HEK293 (cell line): Measurements from ENCODE around the gene GBX1.

Experiments used
- CTCF ChIA-PET: fragments of 350-600 bp; formaldehyde crosslinking; extraction: SDS; loops from one replicate; lab custom pipeline; 2021; ENCODE audit warnings: antibody characterized with exemption; lab: Yijun Ruan, JAX
- POLR2A ChIA-PET: fragments of 300-600 bp; formaldehyde crosslinking; extraction: SDS; loops from one replicate; lab custom pipeline; 2020; ENCODE audit warnings: antibody characterized with exemption, inconsistent platforms; lab: Yijun Ruan, JAX
- H3K27ac ChIP-seq: fragments of 200-500 bp; sonication (Bioruptor generic); 2 replicates; pipeline ENCODE4 v1.5.1; 2014; ENCODE audit warnings: low read depth, low read length, control low read depth, inconsistent platforms; ENCODE audit errors: extremely low read depth
- H3K36me3 ChIP-seq, 2 experiments: fragments of 200-500 bp in 1 of 2; sonication (Bioruptor generic) in 1 of 2; 1 replicate in 1 of 2; 2 replicates in 1 of 2; pipeline ENCODE4 v1.5.1; 2014 to 2017; ENCODE audit warnings: inconsistent platforms in 2 of 2, low read length in 2 of 2; ENCODE audit not compliant: control insufficient read depth in 2 of 2, insufficient read depth in 1 of 2
- H3K4me1 ChIP-seq: fragments of 200-500 bp; sonication (Bioruptor generic); 2 replicates; pipeline ENCODE4 v1.5.1; 2014; ENCODE audit warnings: mild to moderate bottlenecking, low read length, inconsistent platforms; ENCODE audit not compliant: control insufficient read depth, insufficient read depth
- H3K4me3 ChIP-seq: 2 replicates; pipeline ENCODE4 v1.5.1; 2011; ENCODE audit warnings: low read depth, mild to moderate bottlenecking, control low read depth, low read length, moderate library complexity
- H3K9me3 ChIP-seq: fragments of 200-500 bp; sonication (Bioruptor generic); 2 replicates; pipeline ENCODE4 v1.5.1; 2014; ENCODE audit warnings: low read depth, low read length, inconsistent platforms; ENCODE audit not compliant: control insufficient read depth, insufficient read depth
- EGR2 ChIP-seq: fragments of 450-650 bp; formaldehyde crosslinking; IDR thresholded peaks from 2 replicates; pipeline ENCODE4 v1.5.1; 2016; ENCODE audit warnings: low read depth, missing biosample characterization, missing genetic modification characterization
- FEZF1 ChIP-seq: fragments of 450-650 bp; formaldehyde crosslinking; IDR thresholded peaks from 2 replicates; pipeline ENCODE4 v1.5.1; 2016; ENCODE audit warnings: missing biosample characterization, missing genetic modification characterization
- GLIS2 ChIP-seq: fragments of 450-650 bp; formaldehyde crosslinking; IDR thresholded peaks from 2 replicates; pipeline ENCODE4 v1.5.1; 2016; ENCODE audit warnings: missing biosample characterization, missing genetic modification characterization
- HOXA7 ChIP-seq: sonication (generic); formaldehyde crosslinking; IDR thresholded peaks from 2 replicates; pipeline ENCODE4 v1.8.1; 2022; ENCODE audit warnings: missing genetic modification reagents, borderline replicate concordance
- MEIS1 ChIP-seq: sonication (generic); formaldehyde crosslinking; IDR thresholded peaks from 2 replicates; pipeline ENCODE4 v1.8.1; 2022; ENCODE audit warnings: missing genetic modification reagents, mild to moderate bottlenecking, borderline replicate concordance
- OVOL3 ChIP-seq: fragments of 450-650 bp; formaldehyde crosslinking; IDR thresholded peaks from 2 replicates; pipeline ENCODE4 v1.5.1; 2016; ENCODE audit warnings: missing biosample characterization, missing genetic modification characterization
- SCRT2 ChIP-seq: fragments of 450-650 bp; formaldehyde crosslinking; IDR thresholded peaks from 2 replicates; pipeline ENCODE4 v1.5.1; 2016; ENCODE audit warnings: missing biosample characterization, missing genetic modification characterization
- WT1 ChIP-seq: fragments of 450-650 bp; formaldehyde crosslinking; IDR thresholded peaks from 2 replicates; pipeline ENCODE4 v1.5.1; 2016; ENCODE audit warnings: missing biosample characterization, missing genetic modification characterization
- ZBTB21 ChIP-seq: fragments of 450-650 bp; formaldehyde crosslinking; IDR thresholded peaks from 2 replicates; pipeline ENCODE4 v1.5.1; 2017; ENCODE audit warnings: missing biosample characterization, missing genetic modification characterization
- ZFHX2 ChIP-seq: fragments of 450-650 bp; formaldehyde crosslinking; conservative IDR thresholded peaks from 2 replicates; pipeline ENCODE4 v1.5.1; 2016; ENCODE audit warnings: missing biosample characterization, missing genetic modification characterization
- ZNF169 ChIP-seq: fragments of 450-650 bp; formaldehyde crosslinking; IDR thresholded peaks from 2 replicates; pipeline ENCODE4 v1.5.1; 2016; ENCODE audit warnings: missing biosample characterization, missing genetic modification characterization
- ZNF366 ChIP-seq: fragments of 450-650 bp; formaldehyde crosslinking; conservative IDR thresholded peaks from 2 replicates; pipeline ENCODE4 v1.5.1; 2016; ENCODE audit warnings: missing biosample characterization, missing genetic modification characterization
- ZNF423 ChIP-seq: fragments of 450-650 bp; formaldehyde crosslinking; IDR thresholded peaks from 2 replicates; pipeline ENCODE4 v1.5.1; 2016; ENCODE audit warnings: missing biosample characterization, missing genetic modification characterization
- ZNF433 ChIP-seq: fragments of 450-650 bp; formaldehyde crosslinking; IDR thresholded peaks from 2 replicates; pipeline ENCODE4 v1.5.1; 2016; ENCODE audit warnings: missing biosample characterization, missing genetic modification characterization, low read depth
- ZNF48 ChIP-seq: fragments of 450-650 bp; formaldehyde crosslinking; IDR thresholded peaks from 2 replicates; pipeline ENCODE4 v1.5.1; 2016; ENCODE audit warnings: missing biosample characterization, missing genetic modification characterization
- ZNF501 ChIP-seq: fragments of 450-650 bp; formaldehyde crosslinking; IDR thresholded peaks from 2 replicates; pipeline ENCODE4 v1.5.1; 2016; ENCODE audit warnings: missing biosample characterization, missing genetic modification characterization
- ZNF510 ChIP-seq: fragments of 450-650 bp; formaldehyde crosslinking; IDR thresholded peaks from 2 replicates; pipeline ENCODE4 v1.5.1; 2018; ENCODE audit warnings: mild to moderate bottlenecking, missing genetic modification characterization, missing biosample characterization; ENCODE audit not compliant: insufficient replicate concordance
- ZNF521 ChIP-seq: fragments of 450-650 bp; formaldehyde crosslinking; IDR thresholded peaks from 2 replicates; pipeline ENCODE4 v1.5.1; 2017; ENCODE audit warnings: missing biosample characterization, mild to moderate bottlenecking, missing genetic modification characterization
- ZNF623 ChIP-seq: fragments of 450-650 bp; formaldehyde crosslinking; IDR thresholded peaks from 2 replicates; pipeline ENCODE4 v1.5.1; 2016; ENCODE audit warnings: missing biosample characterization, missing genetic modification characterization
- ZNF707 ChIP-seq: fragments of 450-650 bp; formaldehyde crosslinking; IDR thresholded peaks from 2 replicates; pipeline ENCODE4 v1.5.1; 2016; ENCODE audit warnings: missing biosample characterization, missing genetic modification characterization
- ZNF830 ChIP-seq: fragments of 450-650 bp; IDR thresholded peaks from 2 replicates; pipeline ENCODE4 v1.5.0; 2018; ENCODE audit warnings: missing biosample characterization, missing genetic modification characterization, low read depth, mild to moderate bottlenecking, moderate library complexity
- TF ChIP-seq, protein P1 (sequence below): IDR thresholded peaks from 2 replicates; pipeline ENCODE4 v1.6.1; 2011; ENCODE audit warnings: mild to moderate bottlenecking, low read depth, low read length, borderline replicate concordance
- TF ChIP-seq, protein P2 (sequence below): fragments of 450-650 bp; formaldehyde crosslinking; IDR thresholded peaks from 2 replicates; pipeline ENCODE4 v1.5.1; 2016; ENCODE audit warnings: missing biosample characterization, missing genetic modification characterization
- TF ChIP-seq, protein P3 (sequence below): fragments of 450-650 bp; IDR thresholded peaks from 2 replicates; pipeline ENCODE4 v1.5.1; 2018; ENCODE audit warnings: missing biosample characterization, missing genetic modification characterization

Gene GBX1

DNA sequence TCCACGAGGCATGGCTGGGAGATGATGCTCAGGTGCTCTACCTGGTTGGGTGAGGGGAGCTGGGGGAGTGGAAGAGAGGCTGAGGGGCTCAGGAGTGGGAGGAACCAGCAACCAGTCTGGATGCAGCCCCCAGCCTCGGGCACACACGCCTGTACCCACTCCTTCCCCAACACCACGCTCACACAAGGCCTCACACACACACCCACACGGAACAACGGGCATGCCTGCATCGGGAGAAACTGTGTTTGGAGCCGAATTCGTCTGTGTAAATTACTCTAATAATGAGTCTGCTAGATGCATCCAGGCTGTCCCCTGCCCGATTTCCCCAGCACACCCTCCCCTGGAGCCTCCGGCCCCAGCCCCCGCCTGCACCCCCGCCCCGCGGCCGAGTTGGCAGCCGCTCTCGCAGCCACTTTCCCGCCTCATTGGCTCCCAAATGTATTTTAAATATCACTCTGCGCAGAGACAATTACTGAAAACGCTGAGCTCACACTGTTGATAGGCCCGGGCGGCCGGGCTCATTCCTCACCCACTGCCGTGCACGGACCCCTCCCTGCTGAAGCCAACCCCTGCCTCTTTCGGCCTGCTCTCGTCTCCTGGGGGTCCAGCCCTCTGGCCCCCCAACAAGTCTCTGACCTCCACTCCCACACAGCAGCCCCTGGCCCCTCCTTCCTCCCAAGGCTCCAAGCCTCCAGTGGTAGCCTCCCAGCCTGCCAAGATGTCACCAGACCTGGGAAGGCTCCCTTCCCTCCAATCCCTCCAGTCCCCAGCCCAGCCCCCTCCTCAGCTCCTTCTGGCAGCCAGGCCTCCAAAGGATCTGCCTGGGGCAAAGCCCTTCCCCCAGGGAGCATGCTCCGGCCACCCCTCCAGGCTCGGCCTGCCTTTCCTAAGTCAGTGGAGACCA, 31.7 kb upstream of the GBX1 start:
- no peaks in the 10 kb centered on the region for H3K4me1 ChIP-seq
- no peak for TF ChIP-seq MEIS1 (CRISPR knock-in tag)
- no peak for TF ChIP-seq ZNF169 (tag by site-specific recombination)
- no peak for TF ChIP-seq OVOL3 (tag by site-specific recombination)
- no peak for TF ChIP-seq ZNF510
- TF ChIP-seq ZBTB21 (tag by site-specific recombination): no peak
- TF ChIP-seq ZNF830 (tag by site-specific recombination): no peak
- no peak for TF ChIP-seq ZNF501 (tag by site-specific recombination)
- TF ChIP-seq, protein P1, sequence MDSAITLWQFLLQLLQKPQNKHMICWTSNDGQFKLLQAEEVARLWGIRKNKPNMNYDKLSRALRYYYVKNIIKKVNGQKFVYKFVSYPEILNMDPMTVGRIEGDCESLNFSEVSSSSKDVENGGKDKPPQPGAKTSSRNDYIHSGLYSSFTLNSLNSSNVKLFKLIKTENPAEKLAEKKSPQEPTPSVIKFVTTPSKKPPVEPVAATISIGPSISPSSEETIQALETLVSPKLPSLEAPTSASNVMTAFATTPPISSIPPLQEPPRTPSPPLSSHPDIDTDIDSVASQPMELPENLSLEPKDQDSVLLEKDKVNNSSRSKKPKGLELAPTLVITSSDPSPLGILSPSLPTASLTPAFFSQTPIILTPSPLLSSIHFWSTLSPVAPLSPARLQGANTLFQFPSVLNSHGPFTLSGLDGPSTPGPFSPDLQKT: no peak
- TF ChIP-seq ZFHX2 (tag by site-specific recombination): peak; percentile 17; the same call in 1 of the 2 replicates
- peak; percentile 31; the same call in 1 of the 2 replicates for TF ChIP-seq GLIS2 (tag by site-specific recombination)
- TF ChIP-seq ZNF521 (tag by site-specific recombination): no peak
- TF ChIP-seq ZNF48 (tag by site-specific recombination): no peak
- TF ChIP-seq, all 188 proteins: peak for 2
- POLR2A ChIA-PET: no interaction called here
- no peaks in the 10 kb centered on the region for H3K36me3 ChIP-seq
- CTCF ChIA-PET: no interaction called here
- no peak overlapping the region for H3K4me3 ChIP-seq
- H3K27ac ChIP-seq: no peak overlapping the region
- no peaks in the 10 kb centered on the region for H3K9me3 ChIP-seq

DNA sequence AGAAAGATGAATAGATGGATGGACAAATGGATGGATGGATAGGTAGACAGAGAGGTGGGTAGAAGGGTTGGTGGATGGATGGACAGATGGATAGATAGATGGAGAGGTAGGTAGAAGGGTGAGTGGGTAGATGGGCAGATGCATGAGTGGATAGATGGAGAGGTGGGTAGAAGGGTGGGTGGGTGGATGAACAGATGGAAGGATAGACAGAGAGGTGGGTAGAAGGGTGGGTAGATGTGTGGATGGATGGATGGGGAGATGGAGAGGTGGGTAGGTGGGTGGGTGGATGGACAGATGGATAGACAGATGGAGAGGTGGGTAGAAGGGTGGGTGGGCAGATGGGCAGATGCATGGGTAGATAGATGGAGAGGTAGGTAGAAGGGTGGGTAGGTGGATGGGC, 30.4 kb upstream of the GBX1 start:
- Histone ChIP-seq H3K9me3 (no peaks in the 10 kb centered on the region), H3K4me3 (no peak overlapping the region), H3K36me3 (no peaks in the 10 kb centered on the region), H3K4me1 (no peaks in the 10 kb centered on the region), H3K27ac (no peak overlapping the region)
- POLR2A ChIA-PET: no interaction called here
- TF ChIP-seq ZNF423 (tag by site-specific recombination) (no peak), ZNF366 (peak; percentile 81), EGR2 (tag by site-specific recombination) (peak; percentile 100), ZFHX2 (tag by site-specific recombination) (peak; percentile 97), FEZF1 (no peak), ZNF623 (tag by site-specific recombination) (no peak)
- CTCF ChIA-PET: no interaction called here

DNA sequence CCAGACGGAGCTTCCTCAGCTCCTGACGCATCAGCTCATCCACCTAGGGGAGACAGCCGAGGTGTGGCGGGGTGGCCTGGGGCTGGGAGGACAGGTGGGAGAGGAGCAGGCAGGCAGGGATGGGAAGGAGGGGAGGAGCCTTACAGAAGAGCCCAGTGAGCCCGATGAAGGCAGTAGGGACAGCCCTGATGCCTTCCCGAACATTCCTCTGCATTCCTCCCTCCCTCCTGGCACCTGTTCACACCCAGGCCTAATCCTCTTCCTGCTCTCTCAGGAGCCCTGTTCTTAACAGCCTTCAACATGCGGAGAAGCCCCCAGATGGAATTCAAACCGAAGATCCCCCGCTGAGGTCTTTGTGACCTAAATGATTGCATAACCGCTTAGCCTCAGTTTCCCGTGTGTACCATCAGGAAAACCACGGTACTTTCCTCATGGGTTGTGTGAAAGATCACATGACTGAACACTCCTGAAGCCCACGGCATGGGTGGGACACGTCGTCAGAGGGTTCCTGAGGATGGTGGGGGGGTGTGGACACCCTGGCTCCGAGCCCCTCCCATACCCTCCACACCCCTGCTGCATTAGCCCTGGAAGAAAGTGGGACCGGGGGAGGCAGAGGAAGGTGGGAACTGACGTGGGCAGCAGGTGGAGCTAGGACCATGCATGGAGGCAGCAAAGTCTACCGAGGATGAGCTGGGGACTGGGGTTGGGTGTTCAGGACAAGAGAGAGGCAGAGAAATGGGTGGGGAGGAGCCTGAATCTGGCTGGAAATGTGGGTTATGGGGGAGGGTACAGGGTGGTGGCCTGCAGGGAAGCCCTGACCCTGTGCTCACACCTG, 28.3 kb upstream of the GBX1 start:
- Histone ChIP-seq H3K4me3 (no peak overlapping the region), H3K9me3 (no peaks in the 10 kb centered on the region), H3K27ac (no peak overlapping the region), H3K36me3 (no peaks in the 10 kb centered on the region), H3K4me1 (no peaks in the 10 kb centered on the region)
- ChIA-PET CTCF (interaction anchor here (1.2 kb wide), 1 partner anchor 85 kb away, joined by 4 read pairs; no protein-coding TSS in a partner anchor), POLR2A (no interaction called here)
- 0 out of 2 replicates have a peak, but pooled peaks have one; percentile 22 for TF ChIP-seq SCRT2 (tag by site-specific recombination)
- no peak for TF ChIP-seq WT1
- TF ChIP-seq ZNF433 (tag by site-specific recombination): no peak
- no peak for TF ChIP-seq HOXA7 (CRISPR knock-in tag)
- no peak for TF ChIP-seq ZNF707 (tag by site-specific recombination)
- TF ChIP-seq, protein P2, sequence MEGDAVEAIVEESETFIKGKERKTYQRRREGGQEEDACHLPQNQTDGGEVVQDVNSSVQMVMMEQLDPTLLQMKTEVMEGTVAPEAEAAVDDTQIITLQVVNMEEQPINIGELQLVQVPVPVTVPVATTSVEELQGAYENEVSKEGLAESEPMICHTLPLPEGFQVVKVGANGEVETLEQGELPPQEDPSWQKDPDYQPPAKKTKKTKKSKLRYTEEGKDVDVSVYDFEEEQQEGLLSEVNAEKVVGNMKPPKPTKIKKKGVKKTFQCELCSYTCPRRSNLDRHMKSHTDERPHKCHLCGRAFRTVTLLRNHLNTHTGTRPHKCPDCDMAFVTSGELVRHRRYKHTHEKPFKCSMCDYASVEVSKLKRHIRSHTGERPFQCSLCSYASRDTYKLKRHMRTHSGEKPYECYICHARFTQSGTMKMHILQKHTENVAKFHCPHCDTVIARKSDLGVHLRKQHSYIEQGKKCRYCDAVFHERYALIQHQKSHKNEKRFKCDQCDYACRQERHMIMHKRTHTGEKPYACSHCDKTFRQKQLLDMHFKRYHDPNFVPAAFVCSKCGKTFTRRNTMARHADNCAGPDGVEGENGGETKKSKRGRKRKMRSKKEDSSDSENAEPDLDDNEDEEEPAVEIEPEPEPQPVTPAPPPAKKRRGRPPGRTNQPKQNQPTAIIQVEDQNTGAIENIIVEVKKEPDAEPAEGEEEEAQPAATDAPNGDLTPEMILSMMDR (tag by site-specific recombination): peak; percentile 51
- TF ChIP-seq, protein P3, sequence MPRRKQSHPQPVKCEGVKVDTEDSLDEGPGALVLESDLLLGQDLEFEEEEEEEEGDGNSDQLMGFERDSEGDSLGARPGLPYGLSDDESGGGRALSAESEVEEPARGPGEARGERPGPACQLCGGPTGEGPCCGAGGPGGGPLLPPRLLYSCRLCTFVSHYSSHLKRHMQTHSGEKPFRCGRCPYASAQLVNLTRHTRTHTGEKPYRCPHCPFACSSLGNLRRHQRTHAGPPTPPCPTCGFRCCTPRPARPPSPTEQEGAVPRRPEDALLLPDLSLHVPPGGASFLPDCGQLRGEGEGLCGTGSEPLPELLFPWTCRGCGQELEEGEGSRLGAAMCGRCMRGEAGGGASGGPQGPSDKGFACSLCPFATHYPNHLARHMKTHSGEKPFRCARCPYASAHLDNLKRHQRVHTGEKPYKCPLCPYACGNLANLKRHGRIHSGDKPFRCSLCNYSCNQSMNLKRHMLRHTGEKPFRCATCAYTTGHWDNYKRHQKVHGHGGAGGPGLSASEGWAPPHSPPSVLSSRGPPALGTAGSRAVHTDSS: no peak
- TF ChIP-seq EGR2 (tag by site-specific recombination): peak; percentile 62
- peak; percentile 52 for TF ChIP-seq ZFHX2 (tag by site-specific recombination)
